IMR-90 (cell line): Measurements from ENCODE around the gene RELN. TPM values are rescaled to one million over a fixed set of nuclear protein-coding genes. Genes with fewer than 3 reads are reported as not detected.

Source experiments
- ATAC-seq: fragments of 200-7000 bp; cut with Tn5 transposase; 2 replicates; pipeline ENCODE4 v1.9.1; 2020; ENCODE audit warnings: low read depth, mild to moderate bottlenecking, moderate library complexity
- BruUV-seq: library from RNA; stranded (reverse); fragments of 400-500 nt; replicated peaks from 2 replicates; lab custom pipeline; 2021; lab: Mats Ljungman, UMichigan
- CTCF ChIA-PET: fragments of 300-600 bp; formaldehyde crosslinking; extraction: SDS; loops from one replicate; lab custom pipeline; 2021; ENCODE audit warnings: antibody characterized with exemption; lab: Yijun Ruan, JAX
- POLR2A ChIA-PET: fragments of 300-600 bp; sonication (Branson Sonifier 250); formaldehyde crosslinking; loops from one replicate; lab custom pipeline; 2022; ENCODE audit warnings: antibody characterized with exemption; ENCODE audit not compliant: unreplicated experiment; lab: Charles Lee
- DNase-seq: peaks from one replicate; pipeline ENCODE4 v3.0.0; 2013
- H2AFZ ChIP-seq: replicated peaks from 2 replicates; pipeline ENCODE3; 2013; ENCODE audit warnings: low read length, mild to moderate bottlenecking; ENCODE audit not compliant: poor library complexity
- H2AK5ac ChIP-seq: 2 replicates; pipeline ENCODE4 v1.6.1; 2013; ENCODE audit warnings: low read depth, low read length, inconsistent platforms
- H2AK9ac ChIP-seq: replicated peaks from 2 replicates; pipeline ENCODE3; 2013; ENCODE audit warnings: mild to moderate bottlenecking, low read depth, low read length, moderate library complexity; ENCODE audit not compliant: poor library complexity
- H2BK120ac ChIP-seq: 2 replicates; pipeline ENCODE4 v1.6.1; 2013; ENCODE audit warnings: low read depth, low read length, inconsistent platforms
- H2BK15ac ChIP-seq: 3 replicates; pipeline ENCODE4 v1.6.1; 2013; ENCODE audit warnings: low read depth, low read length, inconsistent platforms
- H2BK20ac ChIP-seq: 2 replicates; pipeline ENCODE4 v1.6.1; 2013; ENCODE audit warnings: low read depth, mild to moderate bottlenecking, inconsistent platforms, low read length, moderate library complexity
- H2BK5ac ChIP-seq: 2 replicates; pipeline ENCODE4 v1.6.1; 2013; ENCODE audit warnings: mild to moderate bottlenecking, low read depth, low read length, inconsistent platforms; ENCODE audit not compliant: poor library complexity, severe bottlenecking
- H3K14ac ChIP-seq: replicated peaks from 2 replicates; pipeline ENCODE4 v1.6.1; 2013; ENCODE audit warnings: low read depth, low read length, inconsistent platforms
- H3K18ac ChIP-seq: 2 replicates; pipeline ENCODE4 v1.6.1; 2013; ENCODE audit warnings: low read depth, low read length, control low read depth
- H3K23ac ChIP-seq: 2 replicates; pipeline ENCODE4 v1.6.1; 2013; ENCODE audit warnings: low read depth, low read length, inconsistent platforms
- H3K27ac ChIP-seq: 2 replicates; pipeline ENCODE4 v1.5.1; 2013; ENCODE audit warnings: mild to moderate bottlenecking, control low read depth, low read length; ENCODE audit not compliant: insufficient read depth
- H3K27me3 ChIP-seq: 2 replicates; pipeline ENCODE4 v1.6.1; 2013; ENCODE audit warnings: low read length; ENCODE audit not compliant: control insufficient read depth, insufficient read depth
- H3K36me3 ChIP-seq: 2 replicates; pipeline ENCODE4 v1.6.1; 2013; ENCODE audit warnings: low read length, mixed read lengths; ENCODE audit not compliant: control insufficient read depth, insufficient read depth
- H3K4ac ChIP-seq: 2 replicates; pipeline ENCODE4 v1.6.1; 2013; ENCODE audit warnings: low read depth, low read length, inconsistent platforms
- H3K4me1 ChIP-seq: 2 replicates; pipeline ENCODE4 v1.6.1; 2013; ENCODE audit warnings: low read length, mixed read lengths; ENCODE audit not compliant: control insufficient read depth, insufficient read depth
- H3K4me2 ChIP-seq: 2 replicates; pipeline ENCODE4 v1.6.1; 2013; ENCODE audit warnings: low read depth, mild to moderate bottlenecking, control low read depth, low read length, moderate library complexity
- H3K4me3 ChIP-seq: 2 replicates; pipeline ENCODE4 v1.5.1; 2013; ENCODE audit warnings: low read depth, mild to moderate bottlenecking, control low read depth, low read length, moderate library complexity; ENCODE audit not compliant: insufficient read depth
- H3K56ac ChIP-seq: 2 replicates; pipeline ENCODE4 v1.6.1; 2013; ENCODE audit warnings: low read length, inconsistent platforms; ENCODE audit not compliant: insufficient read depth; ENCODE audit errors: extremely low read depth
- H3K79me1 ChIP-seq, 2 experiments: 2 replicates each; pipeline ENCODE4 v1.6.1; 2013; ENCODE audit warnings: low read length in 2 of 2, inconsistent platforms in 1 of 2, low read depth in 1 of 2
- H3K9ac ChIP-seq: 2 replicates; pipeline ENCODE4 v1.6.1; 2013; ENCODE audit warnings: low read depth, low read length, control low read depth
- H3K9me1 ChIP-seq: 2 replicates; pipeline ENCODE4 v1.6.1; 2013; ENCODE audit warnings: low read length, inconsistent platforms; ENCODE audit not compliant: insufficient read depth
- H3K9me3 ChIP-seq: 2 replicates; pipeline ENCODE4 v1.6.1; 2013; ENCODE audit warnings: low read length; ENCODE audit not compliant: control insufficient read depth, insufficient read depth
- H4K20me1 ChIP-seq: 2 replicates; pipeline ENCODE4 v1.6.1; 2013; ENCODE audit warnings: low read length, inconsistent platforms; ENCODE audit not compliant: insufficient read depth
- H4K5ac ChIP-seq: 2 replicates; pipeline ENCODE4 v1.6.1; 2013; ENCODE audit warnings: mild to moderate bottlenecking, low read depth, low read length, control low read depth
- H4K8ac ChIP-seq, 2 experiments: 2 replicates each; pipeline ENCODE4 v1.6.1; 2013; ENCODE audit warnings: low read depth in 2 of 2, low read length in 2 of 2, control low read depth in 1 of 2, inconsistent platforms in 1 of 2
- H4K91ac ChIP-seq: 2 replicates; pipeline ENCODE4 v1.6.1; 2013; ENCODE audit warnings: low read depth, low read length, inconsistent platforms; ENCODE audit not compliant: insufficient read depth
- BHLHE40 ChIP-seq: fragments of 150-350 bp; IDR thresholded peaks from 2 replicates; pipeline ENCODE4 v1.6.1; 2016; ENCODE audit warnings: mild to moderate bottlenecking, low read depth, low read length
- CEBPB ChIP-seq: IDR thresholded peaks from 2 replicates; pipeline ENCODE4 v1.6.1; 2012; ENCODE audit warnings: low read depth, low read length, improper control_type of control experiment
- CHD1 ChIP-seq: IDR thresholded peaks from 2 replicates; pipeline ENCODE4 v1.6.1; 2012; ENCODE audit warnings: low read depth, low read length, improper control_type of control experiment
- FOS ChIP-seq: fragments of 150-350 bp; IDR thresholded peaks from 2 replicates; pipeline ENCODE4 v1.6.1; 2016; ENCODE audit warnings: low read depth, low read length
- SMC3 ChIP-seq: fragments of 150-350 bp; IDR thresholded peaks from 2 replicates; pipeline ENCODE4 v1.6.1; 2016; ENCODE audit warnings: low read depth, mild to moderate bottlenecking, antibody characterized with exemption, low read length, moderate library complexity
- WGBS, 2 experiments: methylation state at CpG; one replicate each; pipeline versions ENCODE4 v1.1.5 to v1.1.7; 2013; ENCODE audit warnings: missing lambda C conversion rate in 2 of 2; ENCODE audit not compliant: insufficient read length in 1 of 2; ENCODE audit errors: extremely low coverage in 2 of 2; 5-methylcytosine and 5-hydroxymethylcytosine counted together
- dilution Hi-C: fragments of 300-500 bp; cut with HindIII; formaldehyde crosslinking; loops from one replicate; pipeline ENCODE4 v1.14.3; 2018; ENCODE audit warnings: low sequenced_read_pairs; ENCODE audit not compliant: unreplicated experiment
- in situ Hi-C: fragments of 300-500 bp; cut with MboI; formaldehyde crosslinking; loops from 3 replicates; pipeline ENCODE4 v1.14.3; 2019; ENCODE audit warnings: low sequenced_read_pairs, inconsistent platforms, mixed read lengths
- intact Hi-C: fragments of 100-400 bp; cut with micrococcal nuclease; formaldehyde crosslinking; loops from 2 replicates; pipeline ENCODE4 v1.10.0; 2022
- polyA plus RNA-seq, 3 experiments: library from polyadenylated mRNA; depleted of rRNA; stranded (reverse); fragments of >200 nt; gene quantifications; 2 replicates each; pipeline ENCODE4 v1.2.3, GENCODE V29; 2012; ENCODE audit warnings: low replicate concordance in 1 of 3
- total RNA-seq: library from RNA; depleted of rRNA; stranded (reverse); fragments of >200 nt; gene quantifications from 2 replicates; pipeline ENCODE4 v1.2.3, GENCODE V29; 2012

RELN gene
- total and polyA plus RNA-seq, 2 of the 4 experiments (the other 2 are of a cell fraction): 14.7 to 23.7 TPM

DNA sequence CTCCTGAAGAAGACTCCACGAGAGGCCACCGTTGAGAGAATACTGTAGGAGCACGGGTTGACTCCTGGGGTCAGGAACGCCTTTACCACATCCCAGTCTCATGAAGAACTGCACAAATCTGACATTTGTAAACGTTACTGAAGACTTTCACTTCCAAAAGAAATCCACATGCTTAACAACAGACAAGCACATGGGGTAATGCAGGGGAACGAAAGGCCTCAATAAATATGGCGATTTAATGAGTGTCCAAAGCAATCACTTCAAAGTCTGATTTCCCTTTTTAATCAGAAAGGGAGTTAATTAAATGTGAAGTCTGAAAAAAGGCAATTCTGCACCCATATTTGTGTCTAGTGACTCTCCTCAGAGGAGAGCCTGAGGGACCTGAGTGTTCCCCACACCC is 449.1 kb downstream of the RELN start:
- BruUV-seq: no TSS peak
- H3K9me3 ChIP-seq: no peaks in the 10 kb centered on the region
- ChIA-PET POLR2A (no interaction called here), CTCF (no interaction called here)
- no peaks in the 10 kb centered on the region for H3K79me1 ChIP-seq
- H2AK5ac ChIP-seq: no peak overlapping the region
- no peak for ATAC-seq
- no peak overlapping the region for H2AFZ ChIP-seq
- H3K27me3 ChIP-seq: no peaks in the 10 kb centered on the region
- H4K5ac ChIP-seq: no peak overlapping the region
- no peak overlapping the region for H3K4me3 ChIP-seq
- H3K9me1 ChIP-seq: 0 out of 2 replicates have a peak, but pooled peaks cover 3% of the 10 kb centered on the region
- H2AK9ac ChIP-seq: no peak overlapping the region
- no peak overlapping the region for H4K8ac ChIP-seq
- H3K9ac ChIP-seq: no peak overlapping the region
- no peak overlapping the region for H3K14ac ChIP-seq
- no peak for DNase-seq
- no peak overlapping the region for H2BK5ac ChIP-seq
- 0 out of 2 replicates have a peak, but pooled peaks cover 1% of the 10 kb centered on the region for H3K4me1 ChIP-seq
- in situ Hi-C loops: no loop called here
- H2BK120ac ChIP-seq: no peak overlapping the region
- H4K91ac ChIP-seq: no peak overlapping the region
- intact Hi-C loops: no loop called here
- TF ChIP-seq SMC3 (no peak), BHLHE40 (no peak), CEBPB (no peak), CHD1 (no peak), FOS (no peak)
- H4K20me1 ChIP-seq: no peaks in the 10 kb centered on the region
- H3K18ac ChIP-seq: no peak overlapping the region
- no peak overlapping the region for H3K27ac ChIP-seq
- no peak overlapping the region for H2BK15ac ChIP-seq
- no CpG with 5 or more reads among the region's 7 CpGs for WGBS, 2 experiments
- H3K4me2 ChIP-seq: no peak overlapping the region
- H2BK20ac ChIP-seq: no peak overlapping the region
- H3K23ac ChIP-seq: no peak overlapping the region
- no peak overlapping the region for H3K56ac ChIP-seq
- 0 out of 2 replicates have a peak, but pooled peaks cover 2% of the 10 kb centered on the region for H3K36me3 ChIP-seq
- dilution Hi-C loops: no loop called here
- no peak overlapping the region for H3K4ac ChIP-seq
